Mesothelial cell of epicardium (in vitro differentiated cells): ENCODE data around the gene ITGAL. TPM values are rescaled to one million over a fixed set of nuclear protein-coding genes. Genes with fewer than 3 reads are reported as not detected.
"Not testable (repeated sequence)": the region's sequence is repeated elsewhere in the genome, so short reads cannot be mapped to it uniquely, and the experiment has no call there.

Experiments
- DNase-seq, 2 experiments: peaks; one replicate each; pipeline ENCODE4 v3.0.0; 2021; ENCODE audit warnings: low spot score in 2 of 2; ENCODE audit not compliant: unreplicated experiment in 2 of 2
- H3K27ac Mint-ChIP-seq: 2 replicates; pipeline ENCODE4 v1.8.0; 2021; ENCODE audit warnings: mixed read lengths
- H3K27me3 Mint-ChIP-seq: 2 replicates; pipeline ENCODE4 v1.8.0; 2021; ENCODE audit warnings: low read depth, mixed read lengths
- H3K36me3 Mint-ChIP-seq: 2 replicates; pipeline ENCODE4 v1.8.0; 2021; ENCODE audit warnings: mixed read lengths
- H3K4me1 Mint-ChIP-seq: 2 replicates; pipeline ENCODE4 v1.8.0; 2021; ENCODE audit warnings: mixed read lengths
- H3K4me3 Mint-ChIP-seq: 2 replicates; pipeline ENCODE4 v1.8.0; 2021; ENCODE audit warnings: mild to moderate bottlenecking, moderate library complexity, mixed read lengths
- H3K9me3 Mint-ChIP-seq: 2 replicates; pipeline ENCODE4 v1.8.0; 2021; ENCODE audit warnings: mixed read lengths
- CTCF ChIP-seq: fragments of 200-600 bp; sonication (generic); IDR thresholded peaks from one replicate; pipeline ENCODE4 v1.5.0; 2021; ENCODE audit warnings: antibody characterized with exemption; ENCODE audit not compliant: unreplicated experiment
- total RNA-seq: library from RNA; stranded (reverse); gene quantifications from 3 replicates; pipeline ENCODE4 v1.2.1, GENCODE V29; 2021

Gene ITGAL
- total RNA-seq, 1 donor from 2014 or later = not detected

DNA sequence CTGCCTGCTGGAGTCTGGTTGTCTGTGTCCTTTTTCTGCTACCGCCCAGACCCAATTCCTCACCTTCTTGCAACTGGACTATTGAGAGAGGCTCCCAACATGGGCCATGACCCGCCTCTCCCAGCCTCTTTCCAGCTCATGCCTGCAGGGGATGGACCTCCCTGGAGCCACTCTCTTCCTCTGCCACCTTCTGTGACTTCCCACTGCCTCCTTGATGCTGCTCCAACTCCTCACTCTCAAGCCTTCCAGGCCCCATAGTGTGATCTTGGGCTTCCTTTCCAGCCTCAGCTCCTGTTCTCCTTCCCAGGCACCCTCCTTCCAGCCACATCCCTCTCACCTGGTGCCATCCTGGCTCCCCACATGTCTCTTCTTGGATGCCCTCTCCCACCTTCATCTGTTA lies 42.7 kb downstream of the ITGAL start:
- H3K36me3 Mint-ChIP-seq = no peaks in the 10 kb centered on the region

DNA sequence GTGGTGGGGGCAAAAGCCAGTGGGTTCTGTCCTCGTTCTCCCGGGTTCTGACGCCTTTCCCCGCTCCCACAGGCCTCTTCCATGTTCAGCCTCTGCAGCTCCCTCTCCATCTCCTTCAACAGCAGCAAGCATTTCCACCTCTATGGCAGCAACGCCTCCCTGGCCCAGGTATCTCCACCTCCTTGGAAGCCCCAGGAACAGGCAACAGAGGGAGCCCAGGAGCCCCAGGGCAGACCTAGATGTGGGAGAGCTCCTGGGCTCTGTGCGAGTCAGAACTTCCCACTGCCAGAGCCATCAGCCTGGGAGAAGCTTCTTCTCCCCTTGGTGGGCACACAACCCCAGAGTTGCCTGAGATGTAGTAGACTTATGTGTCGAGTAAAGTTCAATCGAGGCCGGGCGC lies 46.0 kb downstream of the ITGAL start:
- TF ChIP-seq CTCF = no peak
- H3K36me3 Mint-ChIP-seq = no peaks in the 10 kb centered on the region
- H3K27ac Mint-ChIP-seq = no peak overlapping the region
- H3K27me3 Mint-ChIP-seq = peaks cover 7% of the 10 kb centered on the region
- no peak for DNase-seq
- H3K4me1 Mint-ChIP-seq = no peaks in the 10 kb centered on the region
- no peak overlapping the region for H3K4me3 Mint-ChIP-seq
- no peaks in the 10 kb centered on the region for H3K9me3 Mint-ChIP-seq

More for the DNA sequence above, 42.7 kb downstream of the ITGAL start:
- Mint-ChIP-seq H3K4me3 (no peak overlapping the region), H3K9me3 (no peaks in the 10 kb centered on the region), H3K27me3 (peaks cover 13% of the 10 kb centered on the region), H3K4me1 (no peaks in the 10 kb centered on the region), H3K27ac (no peak overlapping the region)
- DNase-seq = no peak
- no peak for TF ChIP-seq CTCF

DNA sequence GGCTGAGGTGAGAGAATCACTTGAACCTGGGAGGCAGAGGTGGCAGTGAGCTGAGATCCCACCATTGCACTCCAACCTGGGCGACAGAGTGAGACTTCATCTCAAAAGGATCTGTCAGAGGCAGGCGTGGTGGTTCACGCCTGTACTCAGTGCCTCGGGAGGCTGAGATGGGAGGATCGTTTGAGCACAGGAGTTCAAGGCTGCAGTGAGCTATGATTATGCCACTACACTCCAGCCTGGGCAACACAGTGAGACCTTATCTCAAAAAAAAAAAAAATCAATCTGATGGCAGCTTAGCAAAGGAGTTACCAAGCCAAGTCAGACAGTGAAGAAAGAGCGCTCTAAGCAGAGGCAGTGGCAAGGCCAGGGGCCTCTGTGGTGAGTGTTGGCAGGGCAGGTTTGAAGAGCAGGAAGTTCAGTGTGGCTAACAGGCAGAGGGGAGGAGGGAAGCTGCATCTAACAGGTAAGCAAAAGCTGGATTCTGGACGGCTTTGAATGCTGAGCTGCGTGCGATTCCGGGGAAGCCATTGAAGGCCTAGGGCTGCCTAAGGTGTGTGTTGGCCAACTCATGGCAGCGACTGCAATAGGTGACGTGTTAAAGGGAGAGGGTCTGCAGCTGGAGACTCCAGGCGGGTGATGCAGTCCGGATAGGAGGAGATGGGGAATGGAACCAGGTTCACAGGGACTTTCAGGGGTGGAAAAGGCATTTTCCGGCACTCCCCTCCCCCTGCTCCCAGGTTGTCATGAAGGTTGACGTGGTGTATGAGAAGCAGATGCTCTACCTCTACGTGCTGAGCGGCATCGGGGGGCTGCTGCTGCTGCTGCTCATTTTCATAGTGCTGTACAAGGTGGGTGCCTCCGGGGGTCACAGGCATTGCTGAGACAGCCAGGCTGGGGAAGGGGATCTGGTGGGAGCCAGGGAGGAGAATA lies 46.8 kb downstream of the ITGAL start:
- Mint-ChIP-seq H3K9me3 (no peaks in the 10 kb centered on the region), H3K36me3 (no peaks in the 10 kb centered on the region), H3K27ac (no peak overlapping the region), H3K4me3 (no peak overlapping the region), H3K4me1 (no peaks in the 10 kb centered on the region), H3K27me3 (peaks cover 7% of the 10 kb centered on the region)
- DNase-seq = no peak
- TF ChIP-seq CTCF = no peak

DNA sequence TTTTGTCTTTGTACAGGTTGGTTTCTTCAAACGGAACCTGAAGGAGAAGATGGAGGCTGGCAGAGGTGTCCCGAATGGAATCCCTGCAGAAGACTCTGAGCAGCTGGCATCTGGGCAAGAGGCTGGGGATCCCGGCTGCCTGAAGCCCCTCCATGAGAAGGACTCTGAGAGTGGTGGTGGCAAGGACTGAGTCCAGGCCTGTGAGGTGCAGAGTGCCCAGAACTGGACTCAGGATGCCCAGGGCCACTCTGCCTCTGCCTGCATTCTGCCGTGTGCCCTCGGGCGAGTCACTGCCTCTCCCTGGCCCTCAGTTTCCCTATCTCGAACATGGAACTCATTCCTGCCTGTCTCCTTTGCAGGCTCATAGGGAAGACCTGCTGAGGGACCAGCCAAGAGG lies 48.9 kb downstream of the ITGAL start:
- Mint-ChIP-seq H3K4me3 (no peak overlapping the region), H3K4me1 (peaks cover 3% of the 10 kb centered on the region), H3K27me3 (peaks cover 7% of the 10 kb centered on the region), H3K36me3 (peaks cover 3% of the 10 kb centered on the region), H3K9me3 (no peaks in the 10 kb centered on the region), H3K27ac (no peak overlapping the region)
- DNase-seq = no peak
- TF ChIP-seq CTCF = no peak

DNA sequence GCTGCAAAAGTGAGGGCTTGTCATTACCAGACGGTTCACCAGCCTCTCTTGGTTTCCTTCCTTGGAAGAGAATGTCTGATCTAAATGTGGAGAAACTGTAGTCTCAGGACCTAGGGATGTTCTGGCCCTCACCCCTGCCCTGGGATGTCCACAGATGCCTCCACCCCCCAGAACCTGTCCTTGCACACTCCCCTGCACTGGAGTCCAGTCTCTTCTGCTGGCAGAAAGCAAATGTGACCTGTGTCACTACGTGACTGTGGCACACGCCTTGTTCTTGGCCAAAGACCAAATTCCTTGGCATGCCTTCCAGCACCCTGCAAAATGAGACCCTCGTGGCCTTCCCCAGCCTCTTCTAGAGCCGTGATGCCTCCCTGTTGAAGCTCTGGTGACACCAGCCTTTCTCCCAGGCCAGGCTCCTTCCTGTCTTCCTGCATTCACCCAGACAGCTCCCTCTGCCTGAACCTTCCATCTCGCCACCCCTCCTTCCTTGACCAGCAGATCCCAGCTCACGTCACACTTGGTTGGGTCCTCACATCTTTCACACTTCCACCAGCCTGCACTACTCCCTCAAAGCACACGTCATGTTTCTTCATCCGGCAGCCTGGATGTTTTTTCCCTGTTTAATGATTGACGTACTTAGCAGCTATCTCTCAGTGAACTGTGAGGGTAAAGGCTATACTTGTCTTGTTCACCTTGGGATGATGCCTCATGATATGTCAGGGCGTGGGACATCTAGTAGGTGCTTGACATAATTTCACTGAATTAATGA lies 49.5 kb downstream of the ITGAL start:
- Mint-ChIP-seq H3K9me3 (no peaks in the 10 kb centered on the region), H3K36me3 (peaks cover 3% of the 10 kb centered on the region), H3K4me1 (peaks cover 3% of the 10 kb centered on the region), H3K27ac (no peak overlapping the region), H3K27me3 (peaks cover 7% of the 10 kb centered on the region), H3K4me3 (no peak overlapping the region)
- TF ChIP-seq CTCF = no peak
- no peak for DNase-seq

- not testable (repeated sequence) for H3K27me3 Mint-ChIP-seq, H3K4me1 Mint-ChIP-seq, H3K36me3 Mint-ChIP-seq, H3K27ac Mint-ChIP-seq, H3K4me3 Mint-ChIP-seq, DNase-seq, H3K9me3 Mint-ChIP-seq
Observed at GRCh38 chr16:30522702-30523463, 50.3 kb downstream of the ITGAL start.
